Uterus (tissue), 4 donors: ENCODE data around the gene TYW5. TPM values are rescaled to one million over a fixed set of nuclear protein-coding genes. Genes with fewer than 3 reads are reported as not detected.

Source experiments
- DNase-seq, 2 donors: peaks; one replicate each; pipeline ENCODE4 v3.0.0-alpha.2; 2019 to 2020
- H3K27ac ChIP-seq, 2 donors: fragments of 200-600 bp; sonication (generic); 1 replicate in 1 of 2; 2 replicates in 1 of 2; pipeline ENCODE4 v1.5.1; 2016 to 2018
- H3K27me3 ChIP-seq, 2 donors: fragments of 200-600 bp; sonication (generic); one replicate each; pipeline ENCODE4 v1.5.1; 2018 to 2019; ENCODE audit warnings: control low read depth in 1 of 2
- H3K36me3 ChIP-seq, 2 donors: fragments of 200-600 bp; sonication (generic); one replicate each; pipeline ENCODE4 v1.5.1; 2019; ENCODE audit warnings: control low read depth in 1 of 2
- H3K4me1 ChIP-seq, 2 donors: fragments of 200-600 bp; sonication (generic); one replicate each; pipeline ENCODE4 v1.5.1; 2018 to 2019; ENCODE audit warnings: control low read depth in 1 of 2
- H3K4me3 ChIP-seq, 2 donors: fragments of 200-600 bp; sonication (generic); 1 replicate in 1 of 2; 2 replicates in 1 of 2; pipeline ENCODE4 v1.5.1; 2018 to 2019; ENCODE audit warnings: mild to moderate bottlenecking in 1 of 2
- H3K9me3 ChIP-seq, 2 donors: fragments of 200-600 bp; sonication (generic); one replicate each; pipeline ENCODE4 v1.5.1; 2019; ENCODE audit warnings: control low read depth in 1 of 2
- POLR2A ChIP-seq, 2 donors: fragments of 450-650 bp; IDR thresholded peaks; one replicate each; pipeline ENCODE4 v1.6.1; 2016; ENCODE audit warnings: antibody characterized with exemption in 2 of 2, mild to moderate bottlenecking in 1 of 2, moderate library complexity in 1 of 2
- intact Hi-C: fragments of 100-400 bp; cut with DNase I; formaldehyde crosslinking; loops from one replicate; pipeline ENCODE4 v1.15.1; 2023; ENCODE audit warnings: low total_unique reads
- total RNA-seq, 4 donors: library from RNA; depleted of rRNA in 3 of 4; stranded (reverse); fragments of >200 nt in 3 of 4; gene quantifications; one replicate each; pipeline versions ENCODE4 v1.1.0 to v1.2.4, GENCODE V29; 2014 to 2023
- TF ChIP-seq, protein P1 (sequence below), 4 experiments: fragments of 200-600 bp in 2 of 4; fragments of 450-650 bp in 2 of 4; sonication (generic) in 2 of 4; IDR thresholded peaks; one replicate each; pipeline ENCODE4 v1.5.1; 2016 to 2019; ENCODE audit warnings: antibody characterized with exemption in 4 of 4, mild to moderate bottlenecking in 2 of 4, moderate library complexity in 1 of 4
- donor health status: DM: yes; HTN: yes; CAD: no.

Gene TYW5
- total RNA-seq, 4 donors from 2014 or later, result 2.8 to 18.5 (median 7.8) TPM

GRCh38 chr2:199975273-199975895 is 20.1 kb upstream of the TYW5 start:
- Histone ChIP-seq H3K9me3 (no peaks in the 10 kb centered on the region), H3K27ac (no peak overlapping the region), H3K27me3 (no peaks in the 10 kb centered on the region), H3K4me1 (no peaks in the 10 kb centered on the region), H3K4me3 (no peak overlapping the region), H3K36me3 (no peaks in the 10 kb centered on the region)
- intact Hi-C loops, result no loop called here
- no peak for DNase-seq
- TF ChIP-seq, protein P1, sequence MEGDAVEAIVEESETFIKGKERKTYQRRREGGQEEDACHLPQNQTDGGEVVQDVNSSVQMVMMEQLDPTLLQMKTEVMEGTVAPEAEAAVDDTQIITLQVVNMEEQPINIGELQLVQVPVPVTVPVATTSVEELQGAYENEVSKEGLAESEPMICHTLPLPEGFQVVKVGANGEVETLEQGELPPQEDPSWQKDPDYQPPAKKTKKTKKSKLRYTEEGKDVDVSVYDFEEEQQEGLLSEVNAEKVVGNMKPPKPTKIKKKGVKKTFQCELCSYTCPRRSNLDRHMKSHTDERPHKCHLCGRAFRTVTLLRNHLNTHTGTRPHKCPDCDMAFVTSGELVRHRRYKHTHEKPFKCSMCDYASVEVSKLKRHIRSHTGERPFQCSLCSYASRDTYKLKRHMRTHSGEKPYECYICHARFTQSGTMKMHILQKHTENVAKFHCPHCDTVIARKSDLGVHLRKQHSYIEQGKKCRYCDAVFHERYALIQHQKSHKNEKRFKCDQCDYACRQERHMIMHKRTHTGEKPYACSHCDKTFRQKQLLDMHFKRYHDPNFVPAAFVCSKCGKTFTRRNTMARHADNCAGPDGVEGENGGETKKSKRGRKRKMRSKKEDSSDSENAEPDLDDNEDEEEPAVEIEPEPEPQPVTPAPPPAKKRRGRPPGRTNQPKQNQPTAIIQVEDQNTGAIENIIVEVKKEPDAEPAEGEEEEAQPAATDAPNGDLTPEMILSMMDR (IDR thresholded peaks at IDR 0.05), result no peak
- no peak for TF ChIP-seq POLR2A (IDR thresholded peaks at IDR 0.05)

DNA sequence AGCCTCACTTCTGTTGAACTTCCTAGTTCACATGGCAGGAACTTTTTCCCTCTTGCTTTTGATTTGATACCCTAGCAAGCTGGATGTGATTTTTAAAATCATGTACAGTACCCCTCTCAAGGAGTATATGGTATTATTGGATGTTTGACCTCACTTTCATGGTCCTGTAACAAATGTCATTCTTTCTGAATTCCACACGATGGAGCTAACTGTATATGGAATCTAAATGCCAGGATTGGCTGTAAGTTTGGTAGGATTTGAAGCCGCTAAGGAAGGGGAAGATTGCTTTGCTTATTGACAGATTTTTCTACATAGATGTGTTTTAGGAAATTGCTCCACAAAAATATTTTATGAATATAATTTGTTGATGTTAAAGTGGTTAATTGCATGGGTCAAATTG is 18.4 kb upstream of the TYW5 start:
- intact Hi-C loops, result no loop called here
- no peak overlapping the region for H3K27ac ChIP-seq
- H3K4me3 ChIP-seq, result no peak overlapping the region
- no peaks in the 10 kb centered on the region for H3K4me1 ChIP-seq
- no peaks in the 10 kb centered on the region for H3K9me3 ChIP-seq
- DNase-seq, result no peak
- TF ChIP-seq, protein P1 (IDR thresholded peaks at IDR 0.05), result peak; percentile 24 to 57 (median 30)
- no peak for TF ChIP-seq POLR2A (IDR thresholded peaks at IDR 0.05)
- H3K36me3 ChIP-seq, result no peaks in the 10 kb centered on the region
- no peaks in the 10 kb centered on the region for H3K27me3 ChIP-seq

- TF ChIP-seq POLR2A (IDR thresholded peaks at IDR 0.05), result no peak
- TF ChIP-seq, protein P1 (IDR thresholded peaks at IDR 0.05), result no peak
- Histone ChIP-seq H3K36me3 (no peaks in the 10 kb centered on the region), H3K27me3 (no peaks in the 10 kb centered on the region), H3K4me3 (no peak overlapping the region), H3K9me3 (no peaks in the 10 kb centered on the region), H3K27ac (no peak overlapping the region), H3K4me1 (no peaks in the 10 kb centered on the region)
- DNase-seq, result no peak
- intact Hi-C loops, result no loop called here
These were observed 16.9 kb upstream of the TYW5 start for GRCh38 chr2:199972088-199972626.

- intact Hi-C loops, result no loop called here
- H3K4me3 ChIP-seq, result no peak overlapping the region
- no peaks in the 10 kb centered on the region for H3K4me1 ChIP-seq
- no peak for DNase-seq
- no peak overlapping the region for H3K27ac ChIP-seq
- no peaks in the 10 kb centered on the region for H3K36me3 ChIP-seq
- no peaks in the 10 kb centered on the region for H3K9me3 ChIP-seq
- no peak for TF ChIP-seq POLR2A (IDR thresholded peaks at IDR 0.05)
- TF ChIP-seq, protein P1 (IDR thresholded peaks at IDR 0.05), result no peak
- H3K27me3 ChIP-seq, result no peaks in the 10 kb centered on the region
These were observed 12.8 kb upstream of the TYW5 start for GRCh38 chr2:199968126-199968525.

DNA sequence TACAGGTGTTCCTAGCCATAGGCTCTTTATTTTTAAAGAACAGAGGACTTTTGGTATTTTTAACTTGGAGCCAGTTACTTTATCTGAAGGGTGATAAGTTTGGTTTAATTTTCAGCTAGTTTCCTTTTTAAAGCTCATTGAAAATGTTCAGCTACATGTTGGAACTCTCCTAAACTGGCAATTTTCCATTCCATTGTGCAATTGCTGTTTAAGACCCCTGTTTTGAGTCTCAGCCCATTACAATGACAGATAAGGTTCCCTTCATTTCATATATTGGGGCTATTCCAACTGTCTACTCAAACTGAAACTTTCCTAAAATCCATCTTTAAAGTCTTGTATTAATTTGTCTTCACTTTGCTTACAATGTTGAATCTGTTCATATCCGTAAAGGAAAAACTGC is 11.7 kb upstream of the TYW5 start:
- H3K36me3 ChIP-seq, result no peaks in the 10 kb centered on the region
- H3K9me3 ChIP-seq, result no peaks in the 10 kb centered on the region
- no peak overlapping the region for H3K4me3 ChIP-seq
- TF ChIP-seq, protein P1 (IDR thresholded peaks at IDR 0.05), result no peak
- TF ChIP-seq POLR2A (IDR thresholded peaks at IDR 0.05), result no peak
- intact Hi-C loops, result no loop called here
- DNase-seq, result no peak
- H3K27me3 ChIP-seq, result no peaks in the 10 kb centered on the region
- H3K4me1 ChIP-seq, result no peaks in the 10 kb centered on the region
- no peak overlapping the region for H3K27ac ChIP-seq
